SK-N-MC (cell line): ENCODE measurements around the gene RPL31.

Experiments used
- EZH2 ChIP-seq: fragments of 200-600 bp; sonication (generic); IDR thresholded peaks from one replicate; pipeline ENCODE4 v1.6.1; 2017; ENCODE audit warnings: antibody characterized with exemption
- FOXP2 ChIP-seq: optimal IDR thresholded peaks from 2 replicates; pipeline ENCODE3; 2011; ENCODE audit warnings: mild to moderate bottlenecking, moderate library complexity; ENCODE audit not compliant: insufficient read depth; ENCODE audit errors: extremely low read length, control extremely low read depth
- POLR2AphosphoS5 ChIP-seq: IDR thresholded peaks from 2 replicates; pipeline ENCODE4 v1.6.1; 2012; ENCODE audit warnings: mild to moderate bottlenecking, low read depth, low read length, borderline replicate concordance

GRCh38 chr2:100978582-100979191, 23.4 kb upstream of the RPL31 start:
- TF ChIP-seq EZH2 (no peak), POLR2AphosphoS5 (no peak), FOXP2 (no peak)
